Stomach (tissue), 4 donors: ENCODE data around the gene PHACTR3.

Source experiments
- CTCF ChIP-seq, 7 experiments: fragments of 450-650 bp in 4 of 7; fragments of 200-600 bp in 3 of 7; sonication (generic) in 3 of 7; IDR thresholded peaks; one replicate each; pipeline ENCODE4 v1.5.1; 2016 to 2019; ENCODE audit warnings: antibody characterized with exemption in 7 of 7, control low read depth in 2 of 7, mild to moderate bottlenecking in 1 of 7
- EP300 ChIP-seq: sonication (generic); formaldehyde crosslinking; IDR thresholded peaks from one replicate; pipeline ENCODE4 v1.6.1; 2017; ENCODE audit warnings: antibody characterized with exemption

GRCh38 chr20:59735486-59735885 is 131.1 kb downstream of the PHACTR3 start:
- TF ChIP-seq CTCF (IDR thresholded peaks at IDR 0.05) = no peak
- no peak for TF ChIP-seq EP300
